Measurements from ENCODE around the gene CHST8. TPM values are rescaled to one million over a fixed set of nuclear protein-coding genes. Genes with fewer than 3 reads are reported as not detected.

CHST8 gene
- polyA plus RNA-seq, 2 of the 4 experiments (the other 2 are of a cell fraction), result not detected

GRCh38 chr19:33673258-33673875, 51.6 kb downstream of the CHST8 start:
- no peak for DNase-seq (ENCODE audit: low read depth in 1 of 2, low spot score in 1 of 2)
- no peak for ATAC-seq
- Histone ChIP-seq H3K27ac (no peak overlapping the region), H3K9me3 (no peaks in the 10 kb centered on the region), H3K4me1 (no peaks in the 10 kb centered on the region), H3K4me3 (no peak overlapping the region), H3K4me2 (no peak overlapping the region)
- TF ChIP-seq CBX2 (IDR thresholded peaks at IDR 0.05; ENCODE audit: borderline replicate concordance, low read depth), result no peak
- no peak for TF ChIP-seq ATOH8 (CRISPR knock-in tag; IDR thresholded peaks at IDR 0.05; ENCODE audit: low read depth)
- no peak for TF ChIP-seq SMC3 (IDR thresholded peaks at IDR 0.05)
- no peak for TF ChIP-seq ZC3H11A (IDR thresholded peaks at IDR 0.05)
- TF ChIP-seq FOXS1 (CRISPR knock-in tag; IDR thresholded peaks at IDR 0.05), result no peak
- TF ChIP-seq MAX (IDR thresholded peaks at IDR 0.05), result no peak
- TF ChIP-seq BCL3 (IDR thresholded peaks at IDR 0.05), result no peak
- no peak for TF ChIP-seq FOSL2 (IDR thresholded peaks at IDR 0.05)
- TF ChIP-seq FOSL2 (CRISPR knock-in tag; IDR thresholded peaks at IDR 0.05), result no peak
- no peak for TF ChIP-seq POLR2A (IDR thresholded peaks at IDR 0.05; ENCODE audit: low read length)
- no peak for TF ChIP-seq EP300 (IDR thresholded peaks at IDR 0.05)
- TF ChIP-seq KDM1A (IDR thresholded peaks at IDR 0.05; ENCODE audit: low read depth), result no peak
- TF ChIP-seq HOXA7 (CRISPR knock-in tag; IDR thresholded peaks at IDR 0.05), result no peak
- ChIA-PET POLR2A (no interaction called here), CTCF (interaction anchor here (1.2 kb wide), 1 partner anchor 19 kb away, joined by 4 read pairs; no protein-coding TSS in a partner anchor)
- 11% methylated on average over 9 of the region's 9 CpGs for WGBS (ENCODE audit: missing lambda C conversion rate)
- no peak for FAIRE-seq

GRCh38 chr19:33673996-33674625, 52.4 kb downstream of the CHST8 start:
- WGBS (ENCODE audit: missing lambda C conversion rate), result 9% methylated on average over 10 of the region's 10 CpGs
- ATAC-seq, result no peak
- POLR2A ChIA-PET, result no interaction called here

GRCh38 chr19:33674626-33675367, 53.0 kb downstream of the CHST8 start:
- no peak overlapping the region for H3K4me2 ChIP-seq
- FAIRE-seq, result no peak
- no peak for ATAC-seq
- H3K9me3 ChIP-seq, result no peaks in the 10 kb centered on the region
- no peak overlapping the region for H3K4me3 ChIP-seq
- 13% methylated on average over 10 of the region's 10 CpGs for WGBS (ENCODE audit: missing lambda C conversion rate)
- no peak for DNase-seq (ENCODE audit: low read depth in 1 of 2, low spot score in 1 of 2)
- no peaks in the 10 kb centered on the region for H3K4me1 ChIP-seq
- no peak overlapping the region for H3K27ac ChIP-seq
- CTCF ChIA-PET, result interaction anchor here (0.7 to 2.0 kb wide), 8 partner anchors 9 to 103 kb away, joined by 3 to 10 read pairs (median 3); no protein-coding TSS in a partner anchor
- POLR2A ChIA-PET, result no interaction called here
- TF ChIP-seq ESRRA (IDR thresholded peaks at IDR 0.05; ENCODE audit: borderline replicate concordance, low read length) (no peak), RNF2 (IDR thresholded peaks at IDR 0.05; ENCODE audit: borderline replicate concordance, low read depth) (no peak), HOXB5 (CRISPR knock-in tag; IDR thresholded peaks at IDR 0.05) (no peak), HOXB13 (CRISPR knock-in tag; IDR thresholded peaks at IDR 0.05; ENCODE audit: low read depth) (no peak), EP300 (IDR thresholded peaks at IDR 0.05) (no peak), PHF8 (IDR thresholded peaks at IDR 0.05; ENCODE audit: borderline replicate concordance, low read depth) (no peak), E2F6 (IDR thresholded peaks at IDR 0.05; ENCODE audit: borderline replicate concordance, low read depth) (no peak), EHF (CRISPR knock-in tag; IDR thresholded peaks at IDR 0.05) (no peak), ZNF302 (CRISPR knock-in tag; IDR thresholded peaks at IDR 0.05) (no peak), CTCF (IDR thresholded peaks at IDR 0.05) (no peak), TFCP2L1 (CRISPR knock-in tag; IDR thresholded peaks at IDR 0.05) (no peak)

More at GRCh38 chr19:33673996-33674625, 52.4 kb downstream of the CHST8 start:
- no peaks in the 10 kb centered on the region for H3K9me3 ChIP-seq
- TF ChIP-seq RAD21 (conservative IDR thresholded peaks at IDR 0.05 in 1 of 2, IDR thresholded peaks at IDR 0.05 in 1 of 2), result no peak
- no peak for TF ChIP-seq MYC (IDR thresholded peaks at IDR 0.05; ENCODE audit: borderline replicate concordance, low read length)
- TF ChIP-seq JUNB (IDR thresholded peaks at IDR 0.05), result no peak
- no peak for TF ChIP-seq CEBPB (IDR thresholded peaks at IDR 0.05)
- TF ChIP-seq HEYL (CRISPR knock-in tag; IDR thresholded peaks at IDR 0.05), result no peak
- TF ChIP-seq EP300 (IDR thresholded peaks at IDR 0.05), result no peak
- no peak for TF ChIP-seq SMC3 (IDR thresholded peaks at IDR 0.05)
- TF ChIP-seq POLR2A (IDR thresholded peaks at IDR 0.05; ENCODE audit: low read length), result no peak
- TF ChIP-seq TFCP2L1 (CRISPR knock-in tag; IDR thresholded peaks at IDR 0.05), result no peak
- FAIRE-seq, result no peak
- no peak overlapping the region for H3K4me3 ChIP-seq
- CTCF ChIA-PET, result interaction anchor here (0.7 to 2.0 kb wide), 4 partner anchors 12 to 104 kb away, joined by 3 to 10 read pairs (median 3); no protein-coding TSS in a partner anchor
- H3K4me1 ChIP-seq, result no peaks in the 10 kb centered on the region
- no peak for DNase-seq (ENCODE audit: low read depth in 1 of 2, low spot score in 1 of 2)
- H3K4me2 ChIP-seq, result no peak overlapping the region
- no peak overlapping the region for H3K27ac ChIP-seq
